GM19239 (cell line): ENCODE results near the gene CACNA1I.

Source experiments
- DNase-seq: peaks from one replicate; pipeline ENCODE4 v3.0.0; 2011; ENCODE audit warnings: low spot score; ENCODE audit not compliant: insufficient read length
- FAIRE-seq: peaks from 2 replicates; lab custom pipeline; 2011; peaks lifted over from hg19 to GRCh38; lab: Jason Lieb, UNC

CACNA1I gene

GRCh38 chr22:39641660-39642310, 71.2 kb downstream of the CACNA1I start:
- no peak for FAIRE-seq
- DNase-seq = no peak

- DNase-seq (no peak), FAIRE-seq (no peak)
Measured at GRCh38 chr22:39643311-39644083, 72.9 kb downstream of the CACNA1I start.

DNA sequence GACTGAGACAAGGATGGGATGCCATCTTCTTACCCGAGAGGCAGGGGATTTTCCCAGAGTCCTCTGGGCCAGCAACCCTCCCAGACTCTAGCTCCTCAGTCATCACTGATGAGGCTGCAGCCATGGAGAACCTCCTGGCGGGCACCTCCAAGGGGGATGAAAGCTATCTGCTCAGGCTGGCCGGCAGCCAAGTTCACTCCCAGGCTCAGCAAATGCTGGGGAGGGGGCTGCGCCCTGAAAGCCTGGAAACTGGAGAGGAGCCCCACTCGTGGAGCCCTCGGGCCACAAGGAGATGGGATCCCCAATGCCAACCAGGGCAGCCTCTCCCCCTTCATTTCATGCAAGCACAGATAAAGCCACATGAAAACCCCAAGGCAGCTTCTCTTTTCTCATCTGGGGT, 75.0 kb downstream of the CACNA1I start:
- DNase-seq (no peak), FAIRE-seq (no peak)

DNA sequence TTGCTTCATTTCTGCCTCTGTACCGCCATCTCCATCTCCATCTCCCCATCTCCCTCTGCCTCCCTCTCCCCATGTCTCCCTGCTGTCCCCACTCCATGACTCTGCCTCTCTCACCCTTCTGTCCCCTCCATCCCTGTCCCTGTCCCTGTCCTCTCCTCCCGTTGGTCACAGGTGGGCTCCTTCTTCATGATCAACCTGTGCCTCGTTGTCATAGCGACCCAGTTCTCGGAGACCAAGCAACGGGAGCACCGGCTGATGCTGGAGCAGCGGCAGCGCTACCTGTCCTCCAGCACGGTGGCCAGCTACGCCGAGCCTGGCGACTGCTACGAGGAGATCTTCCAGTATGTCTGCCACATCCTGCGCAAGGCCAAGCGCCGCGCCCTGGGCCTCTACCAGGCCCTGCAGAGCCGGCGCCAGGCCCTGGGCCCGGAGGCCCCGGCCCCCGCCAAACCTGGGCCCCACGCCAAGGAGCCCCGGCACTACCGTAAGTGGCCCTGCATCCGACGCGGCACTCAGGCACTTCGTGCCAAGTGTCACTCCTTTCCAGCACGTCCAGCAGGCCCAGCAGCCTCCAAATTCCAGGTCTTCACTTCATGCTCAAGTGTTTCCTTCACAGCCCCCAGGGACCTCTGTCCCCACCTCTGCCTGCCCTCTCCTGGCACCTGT, 76.0 kb downstream of the CACNA1I start:
- no peak for DNase-seq
- FAIRE-seq = no peak

DNA sequence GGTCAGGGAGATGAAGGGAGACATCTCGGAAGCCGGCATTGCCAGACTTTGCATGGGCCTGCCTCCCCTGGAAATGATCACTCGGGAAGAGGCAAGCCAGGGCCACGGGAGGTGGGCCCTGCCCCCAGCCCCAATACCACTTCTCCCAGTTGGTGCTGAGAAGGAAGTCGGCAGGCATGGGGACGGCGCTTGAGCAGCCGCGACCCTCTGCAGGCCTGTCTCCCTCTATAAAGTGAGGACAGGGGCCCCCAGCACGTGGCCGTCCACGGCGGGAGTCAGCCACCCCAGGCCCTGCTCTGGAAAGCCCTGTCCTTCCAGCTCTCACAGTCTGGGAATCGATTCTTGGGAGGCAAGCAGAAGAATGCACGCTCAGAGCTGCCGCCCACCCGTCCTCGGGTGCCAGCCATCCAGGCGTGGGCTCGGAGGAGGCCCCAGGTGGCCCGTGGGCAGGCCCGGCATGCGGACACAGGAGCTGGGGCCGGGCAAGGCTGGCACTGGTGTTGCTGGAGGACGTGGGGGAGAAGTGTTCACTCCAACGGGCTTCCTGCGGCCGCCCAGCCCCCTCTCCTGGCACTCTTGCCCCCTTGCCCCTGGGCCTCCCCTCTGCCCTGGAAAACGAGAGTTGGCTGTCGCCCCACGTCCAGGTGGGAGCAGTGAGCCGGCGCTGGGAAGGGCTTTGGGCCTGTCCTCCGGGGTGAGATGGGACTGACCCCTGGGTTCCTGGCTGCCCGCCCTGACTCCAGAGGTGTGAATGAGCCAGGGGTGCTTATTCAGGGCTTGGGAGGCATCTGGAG, 77.5 kb downstream of the CACNA1I start:
- no peak for DNase-seq
- no peak for FAIRE-seq

GRCh38 chr22:39648630-39648950, 78.0 kb downstream of the CACNA1I start:
- DNase-seq (no peak), FAIRE-seq (no peak)

DNA sequence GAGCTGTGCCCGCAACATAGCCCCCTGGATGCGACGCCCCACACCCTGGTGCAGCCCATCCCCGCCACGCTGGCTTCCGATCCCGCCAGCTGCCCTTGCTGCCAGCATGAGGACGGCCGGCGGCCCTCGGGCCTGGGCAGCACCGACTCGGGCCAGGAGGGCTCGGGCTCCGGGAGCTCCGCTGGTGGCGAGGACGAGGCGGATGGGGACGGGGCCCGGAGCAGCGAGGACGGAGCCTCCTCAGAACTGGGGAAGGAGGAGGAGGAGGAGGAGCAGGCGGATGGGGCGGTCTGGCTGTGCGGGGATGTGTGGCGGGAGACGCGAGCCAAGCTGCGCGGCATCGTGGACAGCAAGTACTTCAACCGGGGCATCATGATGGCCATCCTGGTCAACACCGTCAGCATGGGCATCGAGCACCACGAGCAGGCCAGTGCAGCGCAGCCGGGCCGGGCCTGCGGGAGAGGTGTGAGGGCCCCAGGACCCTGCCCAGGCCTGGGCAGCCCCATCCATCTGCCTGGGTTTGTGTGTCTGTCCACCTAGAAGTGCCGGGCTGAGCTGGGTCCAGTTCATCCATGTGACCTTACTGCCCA, 79.0 kb downstream of the CACNA1I start:
- FAIRE-seq (no peak), DNase-seq (no peak)

DNA sequence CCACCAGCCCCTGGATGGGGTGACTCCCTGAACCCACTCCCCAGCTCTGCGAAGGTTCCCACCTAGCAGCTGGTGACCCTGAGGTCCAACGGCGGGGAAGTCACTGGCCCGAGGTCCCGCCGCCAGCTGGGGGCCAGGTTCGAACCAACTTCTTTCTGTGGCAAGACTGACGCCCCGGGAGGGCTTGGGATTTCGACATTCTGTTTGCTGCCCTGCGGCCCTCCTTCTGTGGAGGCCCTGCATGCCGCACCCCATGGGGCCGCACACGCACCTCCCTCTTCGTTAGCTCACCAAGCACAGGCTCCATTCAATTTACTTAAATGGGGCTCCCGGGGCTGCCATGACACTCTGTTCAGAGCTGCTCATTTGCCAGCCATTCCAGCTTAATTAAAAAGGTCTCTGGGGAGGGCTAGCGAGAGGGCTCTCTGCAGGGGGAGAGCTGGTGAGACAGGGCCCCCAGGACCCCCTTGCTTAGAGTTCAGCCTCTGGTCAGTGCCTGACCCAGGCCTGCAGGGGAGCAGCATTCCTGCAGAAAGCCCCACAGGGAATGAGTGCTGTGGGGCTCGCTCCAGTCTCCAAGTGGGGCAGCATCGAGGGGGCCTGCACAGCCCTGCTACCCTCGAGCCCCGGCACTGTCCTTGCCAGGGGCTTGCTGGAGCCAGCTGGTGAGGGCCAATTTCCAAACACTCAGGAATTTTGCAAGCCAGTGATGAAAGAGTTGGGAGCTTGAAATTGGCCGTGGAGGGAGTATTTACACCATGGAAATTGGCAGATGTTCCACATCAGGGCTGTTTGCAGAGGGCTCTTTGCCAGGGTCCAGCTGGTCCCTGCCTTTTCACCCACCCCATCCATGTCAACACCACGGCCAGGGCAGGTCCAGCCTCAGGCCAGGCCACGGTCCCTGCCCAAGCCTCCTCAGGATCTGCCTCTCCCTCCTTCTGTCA, 80.8 kb downstream of the CACNA1I start:
- no peak for DNase-seq
- no peak for FAIRE-seq

- DNase-seq = no peak
- no peak for FAIRE-seq
Measured at GRCh38 chr22:39652990-39653786, 82.6 kb downstream of the CACNA1I start.

DNA sequence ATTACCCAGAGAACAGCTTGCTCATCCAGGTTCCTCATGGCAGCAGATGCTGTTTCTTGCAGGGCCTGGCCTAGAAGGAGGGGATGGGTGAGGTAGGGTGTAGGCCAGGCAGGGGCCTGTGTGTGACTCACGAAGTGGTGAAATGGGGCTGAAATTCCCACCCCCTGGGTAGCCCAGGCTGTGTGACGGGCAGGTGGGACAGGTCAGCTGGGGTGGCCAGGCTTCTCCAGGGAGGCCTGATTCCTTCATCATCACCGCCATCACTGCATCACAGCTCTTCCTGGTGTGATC, 83.2 kb downstream of the CACNA1I start:
- DNase-seq = no peak
- no peak for FAIRE-seq

DNA sequence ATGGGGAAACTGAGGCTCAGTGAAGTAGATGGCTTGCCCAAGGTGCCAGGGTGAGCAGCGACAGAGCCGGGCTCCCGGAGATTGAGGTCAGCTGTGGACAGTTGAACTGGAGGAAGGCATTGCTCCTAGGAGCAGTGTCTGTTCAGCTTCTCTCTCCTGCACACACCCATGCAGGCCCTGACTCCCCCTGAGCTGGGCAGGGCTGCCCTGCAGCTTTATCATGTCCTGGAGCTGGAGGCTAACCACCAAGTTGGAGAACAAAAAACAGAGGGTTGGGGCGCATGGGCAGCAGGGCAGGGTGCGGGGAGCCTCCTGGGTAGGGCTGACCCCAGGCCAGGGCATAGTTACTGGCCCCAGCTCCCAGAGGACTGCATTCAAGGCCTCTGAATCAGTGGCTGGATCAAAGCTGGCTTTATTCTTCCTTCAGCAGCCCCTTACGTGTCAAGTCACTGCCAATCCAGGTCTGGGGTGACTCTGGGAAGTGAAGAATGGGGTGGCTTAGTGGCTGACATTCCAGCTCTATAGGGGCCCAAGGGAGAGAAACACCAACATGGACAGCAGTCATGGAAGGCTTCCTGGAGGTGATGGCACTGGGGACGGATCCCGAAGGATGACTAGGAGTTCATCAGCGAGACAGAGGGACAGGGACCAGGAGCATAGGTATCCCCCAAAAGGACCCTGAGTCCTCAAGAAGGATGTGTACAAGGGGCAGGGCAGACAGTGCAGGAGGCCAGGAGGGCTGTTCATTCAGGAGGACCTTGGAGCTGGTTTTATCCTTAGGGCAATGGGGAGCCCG, 83.8 kb downstream of the CACNA1I start:
- DNase-seq = no peak
- FAIRE-seq = no peak

DNA sequence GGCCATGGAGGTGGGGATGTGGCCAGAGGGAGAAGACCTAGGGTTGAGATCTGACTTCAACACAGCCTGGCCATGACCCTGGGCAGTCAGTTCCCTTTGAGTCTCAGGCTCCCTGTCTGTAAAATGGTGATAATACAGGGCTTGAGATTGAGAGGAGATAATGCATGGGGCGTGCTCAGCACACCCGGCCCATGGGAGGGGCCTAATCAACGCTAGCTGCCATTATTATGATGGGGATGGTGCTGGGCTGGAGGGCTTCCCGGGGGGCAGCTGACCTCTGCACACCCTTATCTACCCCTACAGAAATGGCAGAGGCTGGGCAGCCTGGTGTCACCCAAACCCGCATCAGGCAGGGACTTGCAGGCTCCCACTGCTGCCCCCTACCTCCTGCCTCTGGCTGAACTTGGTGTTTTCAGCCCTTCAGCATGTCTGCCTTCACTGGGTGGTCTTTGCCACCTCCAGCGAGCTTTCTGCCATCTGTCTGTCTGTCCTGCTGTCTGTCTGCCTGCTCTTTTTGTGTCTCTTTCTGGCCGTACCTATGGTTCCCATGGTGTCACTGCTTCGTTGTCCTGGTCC, 84.5 kb downstream of the CACNA1I start:
- DNase-seq = no peak
- FAIRE-seq = no peak

DNA sequence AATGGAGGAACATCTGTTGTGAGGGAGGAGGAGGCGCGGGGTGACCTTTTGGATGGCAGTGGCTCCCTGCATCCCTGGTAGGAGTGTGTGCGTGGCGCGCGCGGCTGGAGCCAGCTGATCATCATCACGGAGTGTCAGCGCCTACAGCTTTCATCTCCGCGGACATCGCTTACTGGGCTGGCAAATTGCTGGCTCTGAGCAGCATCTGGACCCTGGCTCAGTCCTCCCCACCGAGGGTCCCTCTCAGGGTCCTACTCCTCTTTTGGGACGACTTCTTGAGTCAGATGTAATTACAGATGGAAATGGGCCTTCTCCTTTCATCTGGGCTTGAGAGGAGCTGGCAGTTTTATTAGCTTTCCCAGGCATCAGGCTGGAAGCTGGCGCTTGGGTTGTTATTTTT, 85.3 kb downstream of the CACNA1I start:
- no peak for FAIRE-seq

DNA sequence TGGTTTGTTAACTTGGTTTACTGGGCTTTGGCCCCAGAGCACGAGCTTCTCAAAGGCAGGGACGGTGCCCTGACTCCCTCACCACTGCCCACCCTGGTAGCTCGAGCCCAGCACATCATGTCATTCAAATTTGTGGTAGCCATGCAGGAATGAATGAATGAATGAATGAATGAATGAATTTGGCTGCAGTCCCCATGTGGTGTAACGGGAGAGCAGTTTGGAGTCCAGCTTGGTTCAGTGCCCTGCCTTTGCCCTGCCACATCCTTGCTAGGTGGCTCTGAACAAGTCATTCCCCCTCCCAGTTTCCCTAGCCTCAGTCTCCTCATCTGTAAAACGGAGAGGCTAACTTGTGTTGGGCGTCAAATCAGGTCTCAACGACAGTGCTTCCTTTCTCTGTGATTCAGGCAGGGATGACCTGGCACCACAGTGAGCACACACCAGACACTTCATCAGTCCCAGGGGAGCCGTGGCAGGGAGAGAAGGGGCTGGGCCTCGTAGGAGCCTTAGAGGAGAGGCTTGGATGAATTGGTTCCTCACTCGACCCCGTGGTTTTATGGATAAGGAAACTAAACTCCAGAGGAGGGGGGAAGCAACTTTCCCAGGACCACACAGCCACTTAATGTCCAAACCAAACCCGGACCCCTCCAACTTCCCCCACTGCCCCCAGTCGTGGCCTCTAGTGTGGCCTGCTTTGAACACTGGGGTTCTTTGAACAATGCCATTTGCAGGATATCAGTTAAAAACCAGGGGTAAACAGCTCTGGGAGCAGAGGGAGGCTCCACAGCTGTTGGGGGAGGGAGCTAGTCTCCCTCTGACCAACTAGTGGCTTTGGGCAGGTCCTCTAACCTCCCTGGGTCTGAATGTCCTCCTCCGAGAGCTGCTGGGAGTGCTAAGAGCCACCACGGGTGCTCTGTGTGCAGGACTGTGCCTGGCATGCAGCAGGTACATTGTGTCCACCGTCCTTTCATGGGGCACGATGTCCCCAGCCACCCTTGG, 86.2 kb downstream of the CACNA1I start:
- DNase-seq (no peak), FAIRE-seq (no peak)

More for the DNA sequence above, 85.3 kb downstream of the CACNA1I start:
- no peak for DNase-seq

DNA sequence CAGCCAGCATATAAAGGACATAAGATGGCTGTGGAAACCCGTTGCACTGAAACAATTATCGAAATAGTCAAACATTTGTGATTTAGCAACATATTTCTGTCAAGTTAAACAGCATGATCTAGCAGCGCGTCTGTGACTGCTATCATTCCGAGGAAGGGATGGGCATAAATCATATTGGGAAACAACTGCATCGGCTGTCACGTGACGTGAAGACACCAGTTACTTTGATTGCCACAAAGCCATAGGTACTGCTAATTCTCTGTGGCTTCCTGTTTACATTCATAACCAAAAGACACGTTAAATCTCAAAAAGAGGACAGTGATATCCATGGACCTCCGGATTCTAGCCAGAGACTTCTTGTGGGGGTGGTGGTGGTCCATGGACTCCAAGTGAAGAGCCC, 87.8 kb downstream of the CACNA1I start:
- no peak for FAIRE-seq
- no peak for DNase-seq

GRCh38 chr22:39658806-39659463, 88.4 kb downstream of the CACNA1I start:
- DNase-seq (no peak), FAIRE-seq (no peak)
